ENCODE data around the gene COL5A2.

Gene COL5A2

DNA sequence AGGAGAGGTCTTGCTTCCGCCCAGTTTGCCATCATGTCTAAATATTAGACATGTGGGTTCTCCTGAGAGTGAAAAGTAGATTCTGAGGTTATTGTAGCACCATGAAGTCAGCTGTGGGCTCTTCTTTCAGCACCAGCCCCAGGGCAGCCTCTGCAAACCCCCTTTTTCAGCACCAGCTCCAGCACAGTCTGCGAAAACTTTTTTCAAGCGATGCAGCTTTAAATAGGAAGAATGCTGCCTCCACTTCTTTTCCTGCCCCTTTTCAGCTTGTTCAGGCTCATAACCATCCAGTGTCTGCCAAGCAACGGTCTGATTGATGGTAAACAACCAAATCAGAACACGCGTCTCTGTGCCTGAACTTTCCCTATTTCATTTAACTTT, at the start of gene COL5A2:
COL5A2 (minus strand) TSS at position 192 of the 381 bp plus-strand sequence; CDS start at position 35, 157 bp downstream.
- DNase-seq, result no peak

DNA sequence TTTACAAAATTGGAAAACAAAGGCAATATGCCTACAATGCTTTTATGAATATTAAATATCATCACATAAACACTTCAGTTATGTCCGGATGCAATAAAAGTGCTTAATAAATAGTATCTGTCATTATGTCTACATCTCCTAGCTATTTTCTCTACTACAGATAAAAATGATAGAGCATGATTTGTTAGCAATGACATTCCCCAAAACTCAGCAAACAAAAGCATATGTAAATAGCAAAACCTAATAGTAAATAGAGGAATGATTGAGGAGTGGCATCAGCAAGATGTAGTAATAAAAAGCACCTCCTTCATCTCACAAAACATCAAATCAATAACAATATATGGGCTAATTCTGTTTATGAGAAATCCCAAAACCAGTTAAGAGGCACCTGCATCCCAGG, 46.5 kb upstream of the COL5A2 start:
- no peak for DNase-seq

DNA sequence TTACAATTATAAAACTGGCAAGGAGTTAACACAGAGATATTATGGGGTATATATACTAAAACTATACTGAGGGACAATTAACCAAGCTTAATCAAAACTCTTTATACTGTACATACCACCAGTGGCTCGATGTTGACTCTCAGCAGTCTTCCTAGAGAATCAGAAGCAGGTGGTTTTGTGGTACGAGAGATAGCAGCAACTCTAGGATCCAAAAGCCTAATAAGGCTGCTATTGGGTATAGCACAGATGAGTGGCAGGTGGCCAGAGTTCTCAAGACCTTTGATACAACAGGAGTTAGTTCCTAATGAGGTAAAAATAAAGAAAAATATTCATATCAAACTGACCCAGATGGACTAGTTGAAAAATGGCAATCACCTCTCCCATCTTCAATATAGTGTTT, 45.5 kb upstream of the COL5A2 start:
- no peak for DNase-seq

DNA sequence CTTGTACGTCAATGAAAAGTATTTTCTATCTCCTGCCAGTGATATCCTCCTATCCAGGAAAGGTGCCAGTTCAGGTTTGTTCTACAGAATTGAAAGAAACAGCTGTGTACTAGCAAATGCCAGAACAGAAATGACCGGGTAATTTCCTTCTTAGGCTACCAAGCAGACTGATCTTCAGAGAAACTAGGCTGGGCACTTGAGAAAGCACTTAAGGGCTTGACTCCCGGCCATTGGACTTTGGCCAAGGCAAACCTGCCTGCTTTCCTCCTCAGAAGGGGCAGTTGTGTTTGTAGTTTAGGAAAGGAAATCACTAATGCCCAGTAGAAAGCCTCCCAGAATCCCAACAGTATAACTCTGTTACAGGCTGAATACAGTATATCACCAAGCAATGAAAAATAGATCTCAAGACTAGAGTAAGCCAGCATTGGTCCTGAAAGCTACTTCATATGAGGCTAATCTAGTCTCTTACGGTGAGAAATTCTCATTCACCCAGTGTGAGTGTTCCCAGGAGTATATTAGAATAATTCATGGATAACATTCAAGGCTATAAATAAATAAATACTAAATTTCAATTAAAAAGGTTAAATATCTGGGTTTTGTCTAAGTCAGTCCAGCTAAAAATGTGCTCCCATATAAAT, 43.0 kb upstream of the COL5A2 start:
- no peak for DNase-seq

DNA sequence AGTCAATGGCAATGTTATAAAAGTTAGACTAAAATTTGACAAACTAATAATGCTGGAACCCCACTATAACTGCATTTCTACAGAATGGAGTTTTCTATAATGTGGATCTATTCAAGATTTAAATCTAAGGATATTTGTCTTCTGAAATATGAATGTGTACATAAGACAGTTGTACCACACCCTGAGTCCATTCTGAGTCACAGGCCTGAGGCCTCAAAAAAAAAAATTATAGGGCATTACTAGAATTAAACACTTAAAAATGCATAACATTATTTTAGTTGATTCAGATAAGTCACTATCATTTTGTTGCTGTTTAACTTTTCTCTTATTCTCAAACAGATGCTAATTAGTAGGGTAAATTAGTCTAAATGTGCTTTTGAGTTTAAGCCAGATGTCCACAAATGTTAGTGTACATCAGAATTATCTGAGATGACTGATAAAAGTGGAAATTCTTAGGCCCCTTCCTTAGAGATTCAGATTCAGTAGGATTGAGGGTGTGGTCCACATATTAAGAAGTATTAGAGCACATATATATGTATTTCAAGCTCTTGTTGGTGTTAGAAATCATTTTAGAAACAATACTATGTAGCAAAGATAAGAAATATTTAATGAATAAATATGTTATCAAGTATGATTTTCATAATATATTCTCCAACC, 42.4 kb upstream of the COL5A2 start:
- no peak for DNase-seq

DNA sequence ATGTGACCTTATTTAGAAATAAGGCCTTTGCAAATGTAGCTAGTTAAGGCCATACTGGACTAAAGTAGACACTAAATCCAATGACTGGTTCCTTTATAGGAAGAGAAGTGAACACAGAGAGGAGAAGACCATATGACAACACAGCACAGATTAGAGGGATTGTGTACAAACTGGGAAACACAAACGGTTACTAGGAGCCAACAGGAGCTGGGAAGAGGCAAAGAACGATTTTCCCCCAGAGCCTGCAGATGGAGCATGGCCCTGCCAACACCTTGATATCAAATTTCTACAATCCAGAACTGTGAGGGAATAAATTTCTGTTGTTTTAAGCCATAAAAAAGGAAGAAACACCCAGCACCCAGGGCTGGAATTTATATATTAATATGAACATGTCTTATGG, 38.7 kb upstream of the COL5A2 start:
- no peak for DNase-seq

DNA sequence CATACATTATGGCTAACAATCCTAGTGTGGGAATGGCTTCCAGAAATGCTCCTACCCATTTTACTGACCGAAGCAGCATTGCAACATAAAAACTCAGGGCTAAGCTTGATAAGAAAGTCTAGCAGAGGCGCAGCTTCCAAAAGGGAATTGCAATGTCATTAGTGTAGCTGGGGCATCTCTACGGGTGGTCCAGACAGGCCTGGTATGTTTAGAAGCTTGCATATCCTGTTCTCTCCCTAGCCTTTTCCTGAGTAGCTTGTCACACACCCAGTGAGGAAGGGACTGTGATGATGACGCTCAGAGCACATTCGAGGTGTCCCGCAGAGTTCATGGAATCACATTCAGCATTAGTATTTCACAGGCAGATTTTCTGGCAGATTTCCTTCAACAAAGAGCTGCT, 38.0 kb upstream of the COL5A2 start:
- DNase-seq, result no peak

DNA sequence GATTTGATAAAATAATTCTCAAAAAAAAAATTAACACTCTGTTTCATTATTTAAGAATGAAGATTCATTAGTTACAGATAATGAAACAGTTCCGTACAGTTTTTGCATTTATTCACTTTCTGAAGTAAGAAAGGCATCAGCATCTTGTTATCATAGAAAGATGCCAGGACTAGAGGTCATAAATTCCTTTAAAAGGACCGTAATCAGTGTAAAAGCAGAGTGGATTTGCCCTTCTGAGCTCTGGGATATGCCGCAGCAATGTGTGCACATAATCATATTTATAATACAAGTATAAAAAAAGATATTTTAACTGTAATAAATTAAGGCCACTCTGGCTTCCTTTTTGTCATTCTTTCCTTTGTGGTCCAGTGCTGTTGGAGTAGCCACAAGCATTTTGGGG, 37.5 kb upstream of the COL5A2 start:
- DNase-seq, result no peak

DNA sequence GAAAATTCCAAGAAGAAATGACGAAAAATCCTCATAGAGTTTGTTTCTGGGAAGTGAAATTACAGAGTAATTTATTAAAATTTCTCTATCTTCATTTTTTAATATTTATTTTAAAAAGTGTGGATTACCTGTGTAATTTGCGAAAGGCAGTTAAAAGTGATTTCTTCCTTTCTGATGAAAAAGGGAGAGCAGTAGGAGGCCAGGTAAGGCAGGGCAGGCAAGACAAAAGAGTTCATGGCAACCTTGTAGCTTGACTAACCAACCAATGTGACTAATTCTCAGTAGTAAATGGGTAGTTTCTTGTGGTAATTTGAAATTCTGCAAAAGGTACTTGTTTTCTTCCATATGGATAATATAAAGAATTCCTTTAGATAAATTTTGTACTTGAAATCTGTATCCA, 34.9 kb upstream of the COL5A2 start:
- no peak for DNase-seq

DNA sequence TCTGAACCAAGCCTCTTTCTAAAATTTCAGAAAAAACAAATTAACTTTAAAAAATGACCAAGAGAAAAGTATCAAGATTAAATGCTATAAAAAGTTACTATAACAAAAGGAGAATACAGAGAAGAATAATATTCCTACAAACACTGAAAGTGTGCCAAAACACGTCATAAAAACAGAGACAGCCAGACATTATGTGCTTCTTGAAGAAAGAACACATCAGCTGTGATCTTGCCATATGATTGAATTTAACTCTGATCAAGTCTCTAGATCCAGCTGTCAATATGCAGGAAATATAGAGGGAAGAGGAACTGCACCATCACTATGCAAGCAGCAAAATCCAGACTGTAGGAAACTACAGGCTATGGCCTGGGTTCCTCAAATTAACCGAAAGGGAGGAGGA, 33.7 kb upstream of the COL5A2 start:
- no peak for DNase-seq

DNA sequence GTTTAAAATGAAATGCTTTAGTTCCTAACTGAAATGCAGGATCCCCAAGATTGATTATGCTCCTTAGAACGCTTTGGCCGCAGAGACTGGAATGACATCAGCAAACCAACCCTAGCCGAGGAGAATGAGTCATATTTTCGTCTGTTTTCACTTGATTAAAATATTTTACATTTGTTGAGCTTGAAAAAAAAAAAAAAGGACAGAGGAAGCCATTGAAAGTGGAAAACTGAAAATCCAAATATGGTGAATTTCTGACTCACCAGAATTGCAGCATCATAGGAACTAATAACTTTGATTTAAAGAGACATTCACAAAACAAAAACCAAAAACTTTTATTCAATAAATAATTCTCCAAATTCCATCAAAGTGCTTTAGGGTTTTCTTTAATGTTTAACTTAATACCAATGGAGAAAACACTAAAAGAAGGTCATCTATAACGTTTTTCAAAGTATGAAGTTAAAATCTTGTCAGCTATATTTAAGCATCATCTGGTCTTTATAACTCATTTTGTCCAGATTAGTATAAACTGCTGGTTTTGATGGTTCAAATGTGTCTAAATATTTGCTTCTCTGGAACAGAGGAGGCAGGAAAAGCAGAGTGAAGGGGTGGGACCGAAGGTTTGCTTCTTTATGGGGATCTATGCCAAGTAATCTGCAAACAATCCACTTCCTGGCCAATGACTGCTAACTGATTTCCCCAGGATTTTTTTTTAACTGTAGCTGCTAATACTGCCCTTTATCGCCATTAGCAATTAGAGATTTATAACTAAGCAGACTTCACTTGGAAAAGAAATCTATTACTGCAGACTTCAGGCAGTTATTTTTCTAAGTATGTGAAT, 30.9 kb upstream of the COL5A2 start:
- DNase-seq, result no peak

DNA sequence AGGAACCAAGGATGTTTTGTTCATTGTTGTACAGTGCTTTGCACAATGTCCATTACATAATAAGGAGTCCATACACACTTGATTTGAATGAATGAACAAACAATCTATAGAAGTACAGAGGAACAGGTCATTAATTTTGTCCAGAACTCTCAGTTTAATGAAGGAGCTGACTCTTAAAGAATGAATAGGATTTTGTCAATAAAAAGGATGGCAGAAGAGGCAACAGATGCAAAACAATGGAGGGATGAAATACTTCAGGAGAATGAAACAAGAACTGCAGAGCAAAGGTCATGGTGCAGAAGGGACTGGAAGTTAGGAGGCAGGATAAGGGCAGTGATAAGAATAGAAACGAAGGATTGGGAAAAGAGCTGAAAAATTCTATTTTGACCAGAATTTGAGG, 28.7 kb upstream of the COL5A2 start:
- DNase-seq, result no peak

DNA sequence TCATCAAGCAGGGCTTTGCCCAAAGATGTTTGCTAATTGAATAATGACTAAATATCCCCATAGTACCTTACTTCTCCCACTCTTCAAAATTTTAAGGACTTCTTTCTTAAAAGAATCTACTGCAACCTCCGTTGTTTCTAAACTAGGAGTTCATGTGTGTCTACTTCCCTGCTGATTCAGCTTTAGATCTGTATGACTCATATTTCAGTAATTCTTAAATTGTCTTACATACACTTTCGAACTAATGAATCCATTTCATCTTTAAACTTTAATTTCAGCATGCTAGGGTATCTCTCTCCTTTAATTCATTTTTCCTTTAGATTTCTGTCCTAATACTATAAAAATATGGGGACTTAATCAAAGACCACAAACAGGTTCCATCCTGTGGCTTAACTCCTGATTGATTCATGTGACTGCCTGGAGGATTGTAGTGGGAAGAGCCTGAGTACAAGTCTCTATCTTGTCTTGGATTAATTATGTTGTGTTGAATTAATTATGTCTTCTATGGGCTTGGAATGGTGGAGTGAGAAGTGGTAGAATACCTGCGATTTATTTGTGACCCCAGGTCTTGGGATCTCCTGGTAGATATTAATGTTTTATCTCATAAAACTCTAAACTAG, 24.9 kb upstream of the COL5A2 start:
- DNase-seq, result no peak

DNA sequence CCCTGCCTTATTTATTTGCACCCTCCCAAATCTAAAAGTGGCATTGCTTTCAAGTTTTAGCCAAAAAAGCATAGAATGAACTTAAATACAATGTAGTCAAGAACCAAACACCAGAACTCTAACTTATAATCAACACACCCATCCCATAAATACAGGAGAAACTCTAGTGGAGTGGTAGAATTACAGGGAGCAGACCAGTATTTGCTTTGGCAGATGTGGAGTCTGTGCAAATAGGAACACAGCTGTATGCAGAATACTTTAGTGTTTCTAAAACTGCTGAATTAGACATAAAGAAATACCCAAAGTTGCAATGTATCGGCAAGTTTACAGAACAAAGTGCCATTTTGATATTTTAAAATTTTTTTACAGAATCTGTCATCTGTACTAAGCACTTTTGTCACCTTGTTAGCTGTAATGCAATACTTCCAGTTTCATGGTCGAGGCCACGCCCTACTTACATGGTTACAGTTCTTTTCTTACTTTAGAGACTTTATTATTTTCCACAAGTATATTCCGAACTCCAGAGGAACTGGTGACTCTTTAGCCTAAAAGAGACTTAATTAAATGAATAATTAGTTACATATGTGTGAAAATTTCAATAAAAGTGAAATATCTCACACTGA, 23.7 kb upstream of the COL5A2 start:
- DNase-seq, result no peak

DNA sequence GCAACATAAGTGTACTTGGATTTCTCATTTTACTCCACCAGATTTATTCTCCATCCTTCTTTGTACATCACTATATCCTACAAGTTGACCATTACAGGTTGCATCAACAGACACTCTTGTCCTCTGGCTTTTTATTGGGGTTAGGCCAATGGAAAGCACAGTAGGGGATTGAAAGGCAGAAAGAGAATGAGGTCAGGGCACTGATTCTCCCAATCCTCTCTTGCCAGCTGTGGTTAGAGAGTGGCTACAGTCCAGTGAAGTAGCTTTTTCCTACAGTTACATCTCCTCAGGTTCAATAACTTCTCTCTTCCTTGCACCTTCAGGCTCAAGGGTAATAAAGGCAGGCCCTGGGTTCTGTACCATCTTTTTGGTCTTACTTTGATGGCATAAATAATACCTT, 20.2 kb upstream of the COL5A2 start:
- no peak for DNase-seq

DNA sequence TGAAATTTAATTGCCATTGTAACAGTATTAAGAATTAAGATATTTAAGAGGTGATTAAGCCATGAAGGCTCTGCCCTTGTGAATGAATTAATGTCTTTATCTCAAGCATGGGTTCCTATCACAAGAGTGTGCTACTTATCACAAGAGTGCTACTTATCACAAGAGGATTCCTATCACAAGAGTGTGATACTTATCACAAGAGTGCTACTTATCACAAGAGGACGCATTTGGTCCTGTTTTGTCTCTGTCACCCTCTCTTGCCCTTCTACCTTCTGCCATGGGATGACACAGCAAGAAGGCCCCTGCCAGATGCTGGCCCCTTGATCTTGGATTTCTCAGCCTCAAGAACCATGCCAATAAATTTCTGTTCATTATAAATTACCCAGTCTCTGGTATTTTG, 13.2 kb upstream of the COL5A2 start:
- no peak for DNase-seq

DNA sequence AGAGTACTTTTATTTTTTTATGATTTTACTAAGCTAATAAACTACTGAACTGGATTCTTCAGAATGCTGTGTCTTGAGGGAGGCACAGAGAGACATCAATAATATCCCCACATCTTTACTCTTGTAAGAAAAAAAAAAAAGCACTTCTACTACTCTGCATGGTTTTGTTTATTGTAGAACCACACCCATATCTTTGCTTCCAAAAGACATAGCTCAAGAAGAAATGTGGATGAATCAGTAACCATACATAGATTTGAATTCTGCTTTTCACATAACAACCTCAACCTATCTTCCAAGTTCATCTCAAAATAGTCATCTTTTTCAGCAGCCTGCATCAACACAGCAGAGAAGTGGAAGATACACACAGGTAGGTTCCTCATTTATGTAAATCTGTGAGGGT, 12.2 kb upstream of the COL5A2 start:
- no peak for DNase-seq

DNA sequence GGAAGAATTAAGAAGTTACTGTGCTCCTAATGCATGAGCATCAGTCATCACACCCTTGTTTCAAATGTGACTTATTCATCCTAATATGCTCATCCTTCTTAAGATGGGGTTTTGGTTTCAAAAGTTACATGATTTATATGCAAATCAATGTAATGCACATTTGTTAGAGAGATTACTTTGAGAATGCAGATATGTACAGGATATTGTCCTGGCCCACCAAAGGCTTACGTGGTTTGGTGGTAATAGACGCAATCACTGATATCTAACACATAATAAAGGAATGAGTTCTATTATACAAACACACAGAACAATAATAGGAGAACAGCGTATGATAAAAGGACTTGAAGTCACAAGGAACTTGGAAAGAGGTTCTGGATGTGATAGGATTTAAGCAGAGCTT, 11.1 kb upstream of the COL5A2 start:
- DNase-seq, result no peak

DNA sequence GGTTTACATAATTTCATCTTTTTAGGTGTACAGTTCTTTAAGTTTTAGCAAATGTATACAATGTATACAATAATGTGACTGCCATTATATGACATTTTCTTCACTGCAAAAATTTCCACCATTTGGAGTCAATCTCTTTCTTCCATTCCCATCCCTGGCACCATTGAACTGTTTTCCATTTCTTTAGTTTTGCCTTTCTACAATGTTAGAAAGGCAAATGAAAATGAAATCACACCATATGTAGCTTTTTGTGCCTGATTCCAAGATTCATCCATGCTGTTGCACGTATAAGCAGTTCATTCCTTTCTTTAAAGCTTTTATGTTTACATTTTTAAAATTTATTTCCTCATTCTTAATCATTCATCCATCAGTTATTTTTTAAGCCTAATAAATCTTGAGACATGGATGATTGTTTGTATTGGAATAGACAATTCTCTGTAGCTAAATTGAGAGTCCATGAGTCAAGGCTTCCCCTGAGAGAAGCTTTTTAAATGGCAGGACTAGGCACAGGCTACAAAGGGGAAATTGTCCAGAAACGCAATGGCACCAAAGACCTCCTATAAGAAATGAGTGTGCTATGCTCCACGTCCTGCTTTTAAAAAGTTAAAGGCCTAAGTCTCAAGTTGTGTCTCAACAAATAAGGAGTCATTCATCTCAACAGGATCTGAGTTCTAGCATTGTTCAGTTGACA, 8.7 kb upstream of the COL5A2 start:
- DNase-seq, result no peak

DNA sequence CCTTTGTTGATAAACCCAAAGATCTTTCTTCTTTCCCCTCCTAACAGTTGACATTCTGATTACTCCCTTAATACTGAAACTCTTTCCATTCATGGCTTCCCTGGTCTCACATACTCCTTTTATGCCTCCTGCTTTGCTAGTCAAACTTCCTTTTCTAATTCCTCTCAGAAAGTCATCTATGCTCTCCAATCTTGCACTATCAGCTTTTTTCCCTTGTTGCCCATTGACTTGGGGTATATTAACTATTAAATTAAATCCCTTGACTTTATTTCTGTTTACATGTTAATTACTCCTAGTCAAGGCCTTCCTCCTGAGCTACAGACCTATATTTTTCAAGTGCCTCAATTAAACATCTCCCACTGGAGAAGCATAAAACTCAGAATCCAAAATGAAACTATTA, 3.6 kb upstream of the COL5A2 start:
- DNase-seq, result no peak

DNA sequence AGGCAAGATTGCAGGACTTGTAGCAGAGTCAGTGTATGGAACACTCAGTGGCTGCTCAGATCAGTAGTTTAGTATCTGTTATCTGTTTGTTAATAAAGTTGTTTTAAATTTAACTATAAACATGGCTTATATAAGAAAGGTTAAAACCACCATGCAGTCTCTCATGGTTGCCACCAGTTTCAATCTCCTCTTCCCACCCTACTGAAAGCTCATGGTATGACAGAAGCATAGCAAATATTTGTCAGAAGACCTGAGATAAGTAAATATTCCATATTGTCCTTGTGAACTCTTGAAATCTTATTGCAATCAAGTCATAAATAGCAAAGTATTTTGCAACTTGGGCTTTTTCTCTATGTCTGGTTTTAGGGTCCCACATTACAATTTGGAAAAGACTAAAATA, 2.1 kb upstream of the COL5A2 start:
- DNase-seq, result no peak

DNA sequence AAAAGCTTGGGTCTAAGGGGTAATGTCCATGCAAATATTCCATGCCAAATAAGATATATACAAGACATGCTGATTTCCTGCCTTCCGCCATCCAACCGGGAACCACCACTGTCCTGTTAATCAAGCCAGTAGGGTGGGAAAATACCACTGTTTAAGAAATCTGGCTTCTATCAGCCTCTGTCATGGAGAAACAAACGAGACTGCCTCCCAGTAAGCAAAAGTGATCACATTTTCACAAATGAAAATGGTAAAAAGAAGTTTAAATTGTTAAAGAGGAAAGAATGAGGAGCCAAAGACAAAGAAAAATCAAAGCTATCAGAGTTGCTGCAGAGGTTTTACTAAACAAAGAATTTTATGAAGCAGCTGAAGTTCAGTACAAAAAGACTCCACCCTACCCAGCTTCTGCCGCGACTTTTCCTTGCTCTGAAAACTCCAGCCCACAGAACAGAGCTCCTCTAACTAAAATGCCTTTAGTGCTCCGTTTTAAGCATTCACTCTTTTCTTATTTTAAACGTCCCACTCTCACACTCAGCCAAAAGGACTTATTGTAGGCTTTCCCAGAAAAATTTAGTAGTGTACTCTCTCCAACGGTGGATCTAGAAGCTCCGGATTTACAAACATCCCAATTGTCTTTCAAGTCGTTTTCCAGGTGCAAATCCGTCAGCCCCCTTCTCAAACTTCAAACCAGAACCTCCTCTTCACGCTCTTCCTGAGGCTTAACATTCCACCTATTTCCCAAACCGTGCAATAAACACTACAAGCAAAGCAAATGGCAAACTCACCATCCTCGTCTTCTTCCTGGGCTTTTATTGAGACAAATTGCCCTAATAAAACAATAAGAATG, 613 bp downstream of the COL5A2 start:
- DNase-seq, result no peak

Data from NCI-H1930 (cell line).